ENCODE results near the gene NFE2L1. TPM values are rescaled to one million over a fixed set of nuclear protein-coding genes. Genes with fewer than 3 reads are reported as not detected.

Gene NFE2L1
- total RNA-seq, 4 donors from 2014 or later, result 173 to 242 (median 211) TPM

- Histone ChIP-seq H3K9me3 (no peaks in the 10 kb centered on the region), H3K4me3 (no peak overlapping the region), H3K27me3 (no peaks in the 10 kb centered on the region), H3K36me3 (peaks cover 0 to 68% (median 30%) of the 10 kb centered on the region in 4 donors), H3K27ac (no peak overlapping the region), H3K4me1 (peaks cover 6 to 23% (median 20%) of the 10 kb centered on the region in 4 donors)
- TF ChIP-seq EP300 (IDR thresholded peaks at IDR 0.05; ENCODE audit: low read depth), result no peak
- no peak for TF ChIP-seq CTCF (IDR thresholded peaks at IDR 0.05)
- no peak for TF ChIP-seq POLR2AphosphoS5 (IDR thresholded peaks at IDR 0.05)
- TF ChIP-seq POLR2A (IDR thresholded peaks at IDR 0.05), result no peak
- 82% methylated on average over 5 to 10 of the region's 11 CpGs for WGBS, 2 donors (ENCODE audit: low coverage in 1 of 2)
- intact Hi-C loops (cut with DNase I; ENCODE audit: low total_unique reads) (no loop called here), in situ Hi-C loops (cut with MboI; ENCODE audit: low pct_ligation_motif_present in 1 of 4, low pct_unique_long_range_greater_than_20kb in 1 of 4, low sequenced_read_pairs in 3 of 4) (no loop called here)
- DNase-seq, result no peak
Measured at GRCh38 chr17:48058393-48059124, 10.4 kb downstream of the NFE2L1 start.

GRCh38 chr17:48059125-48059668, 11.0 kb downstream of the NFE2L1 start:
- DNase-seq, result no peak
- no peak overlapping the region for H3K27ac ChIP-seq
- WGBS, 2 donors (ENCODE audit: low coverage in 1 of 2), result 91 to 96% methylated on average over 12 to 32 of the region's 32 CpGs
- intact Hi-C loops (cut with DNase I; ENCODE audit: low total_unique reads), result no loop called here
- H3K4me3 ChIP-seq, result no peak overlapping the region
- no peaks in the 10 kb centered on the region for H3K9me3 ChIP-seq
- in situ Hi-C loops (cut with MboI; ENCODE audit: low pct_ligation_motif_present in 1 of 4, low pct_unique_long_range_greater_than_20kb in 1 of 4, low sequenced_read_pairs in 3 of 4), result no loop called here
- H3K4me1 ChIP-seq, result peaks cover 0 to 17% (median 14%) of the 10 kb centered on the region in 4 donors
- peaks cover 0 to 68% (median 30%) of the 10 kb centered on the region in 4 donors for H3K36me3 ChIP-seq
- H3K27me3 ChIP-seq, result no peaks in the 10 kb centered on the region
- TF ChIP-seq POLR2AphosphoS5 (IDR thresholded peaks at IDR 0.05) (no peak), EP300 (IDR thresholded peaks at IDR 0.05; ENCODE audit: low read depth) (no peak), CTCF (IDR thresholded peaks at IDR 0.05) (no peak), POLR2A (IDR thresholded peaks at IDR 0.05) (no peak)

- H3K27ac ChIP-seq, result no peak overlapping the region
- DNase-seq, result no peak
- H3K36me3 ChIP-seq, result peaks cover 0 to 68% (median 30%) of the 10 kb centered on the region in 4 donors
- in situ Hi-C loops (cut with MboI; ENCODE audit: low pct_ligation_motif_present in 1 of 4, low pct_unique_long_range_greater_than_20kb in 1 of 4, low sequenced_read_pairs in 3 of 4) (no loop called here), intact Hi-C loops (cut with DNase I; ENCODE audit: low total_unique reads) (no loop called here)
- no peak overlapping the region for H3K4me3 ChIP-seq
- no peaks in the 10 kb centered on the region for H3K9me3 ChIP-seq
- 73% methylated on average over 7 of the region's 7 CpGs; no CpG with 5 or more reads in 1 of the 2 donors for WGBS, 2 donors (ENCODE audit: low coverage in 1 of 2)
- H3K4me1 ChIP-seq, result peaks cover 0 to 6% (median 4%) of the 10 kb centered on the region in 4 donors
- TF ChIP-seq EP300 (IDR thresholded peaks at IDR 0.05; ENCODE audit: low read depth) (no peak), POLR2AphosphoS5 (IDR thresholded peaks at IDR 0.05) (peak in 1 of 3 donors; percentile 7)
- no peaks in the 10 kb centered on the region for H3K27me3 ChIP-seq
Measured at GRCh38 chr17:48060249-48060648, 12.1 kb downstream of the NFE2L1 start.

- no peak for DNase-seq
- peak overlapping the region in 1 of 4 donors; percentile 0 for H3K27ac ChIP-seq
- intact Hi-C loops (cut with DNase I; ENCODE audit: low total_unique reads), result no loop called here
- H3K36me3 ChIP-seq, result peaks cover 0 to 51% (median 23%) of the 10 kb centered on the region in 4 donors
- 95% methylated on average over 7 of the region's 7 CpGs; no CpG with 5 or more reads in 1 of the 2 donors for WGBS, 2 donors (ENCODE audit: low coverage in 1 of 2)
- TF ChIP-seq EP300 (IDR thresholded peaks at IDR 0.05; ENCODE audit: low read depth) (no peak), POLR2A (IDR thresholded peaks at IDR 0.05) (no peak), CTCF (IDR thresholded peaks at IDR 0.05) (no peak), POLR2AphosphoS5 (IDR thresholded peaks at IDR 0.05) (no peak)
- in situ Hi-C loops (cut with MboI; ENCODE audit: low pct_ligation_motif_present in 1 of 4, low pct_unique_long_range_greater_than_20kb in 1 of 4, low sequenced_read_pairs in 3 of 4), result no loop called here
- H3K9me3 ChIP-seq, result no peaks in the 10 kb centered on the region
- H3K4me3 ChIP-seq, result no peak overlapping the region
- no peaks in the 10 kb centered on the region for H3K4me1 ChIP-seq
- no peaks in the 10 kb centered on the region for H3K27me3 ChIP-seq
Measured at GRCh38 chr17:48062273-48062672, 14.1 kb downstream of the NFE2L1 start.
